ENCODE results near the gene EXD3.

EXD3 gene

GRCh38 chr9:137365552-137366444, 57.2 kb downstream of the EXD3 start:
- WGBS, 2 donors (ENCODE audit: extremely low coverage in 2 of 2, insufficient read length in 2 of 2, insufficient replicate concordance in 1 of 2), result no CpG with 5 or more reads among the region's 20 CpGs
- no peak overlapping the region for H2AFZ ChIP-seq (ENCODE audit: low read length)
- H3K4me3 ChIP-seq (ENCODE audit: low read length in 2 of 2), result peak overlapping the region in 1 of 2 donors; percentile 78
- peak overlapping the region; percentile 46 for H3K9ac ChIP-seq (ENCODE audit: low read depth, low read length, poor library complexity)
- H4K8ac ChIP-seq (ENCODE audit: low read depth, low read length), result peak overlapping the region; percentile 30
- H3K36me3 ChIP-seq (replicated peaks in 1 of 2; ENCODE audit: control insufficient read depth in 2 of 2, insufficient read depth in 2 of 2, low read length in 2 of 2), result peaks cover 0 to 7% of the 10 kb centered on the region in 2 donors
- H3K27me3 ChIP-seq (ENCODE audit: control insufficient read depth in 3 of 3, insufficient read depth in 3 of 3, low read depth in 1 of 3, low read length in 3 of 3), result peaks cover 0 to 5% (median 0%) of the 10 kb centered on the region in 3 experiments
- H3K4me1 ChIP-seq (ENCODE audit: control insufficient read depth in 2 of 2, insufficient read depth in 1 of 2, low read depth in 1 of 2, low read length in 2 of 2), result peaks cover 21 to 27% of the 10 kb centered on the region in 2 donors
- peak overlapping the region; percentile 94 for H3K23ac ChIP-seq (ENCODE audit: low read depth, low read length, poor library complexity)
- H4K91ac ChIP-seq (ENCODE audit: low read depth, low read length, poor library complexity), result peak overlapping the region; percentile 92
- peak overlapping the region; percentile 100 for H2AK5ac ChIP-seq (ENCODE audit: low read depth, low read length)
- H3K18ac ChIP-seq (ENCODE audit: low read length), result peak overlapping the region; percentile 44
- no peak overlapping the region for H2BK5ac ChIP-seq (ENCODE audit: low read length)
- peak overlapping the region; percentile 86 for H2BK12ac ChIP-seq (ENCODE audit: low read length)
- peak overlapping the region; percentile 42 for H3K14ac ChIP-seq (ENCODE audit: low read length)
- H3K79me1 ChIP-seq (ENCODE audit: low read depth, low read length), result peaks cover 6% of the 10 kb centered on the region
- H3K4me2 ChIP-seq (ENCODE audit: insufficient read depth, low read length, poor library complexity, severe bottlenecking), result no peak overlapping the region
- H3K27ac ChIP-seq (replicated peaks; ENCODE audit: low read length), result no peak overlapping the region
- H3K4ac ChIP-seq (ENCODE audit: low read length), result no peak overlapping the region
- peak overlapping the region; percentile 81 for H2BK15ac ChIP-seq (ENCODE audit: low read length)
- DNase-seq (ENCODE audit: low spot score), result no peak
- peaks cover 7% of the 10 kb centered on the region in 2 donors for H3K9me3 ChIP-seq (replicated peaks in 1 of 2; ENCODE audit: control insufficient read depth in 2 of 2, insufficient read depth in 1 of 2, low read depth in 1 of 2, low read length in 2 of 2)
- peak overlapping the region; percentile 72 for H2BK120ac ChIP-seq (ENCODE audit: low read depth, low read length)

GRCh38 chr9:137365056-137365455, 57.9 kb downstream of the EXD3 start:
- peak overlapping the region; percentile 42 for H2BK120ac ChIP-seq (ENCODE audit: low read depth, low read length)
- WGBS, 2 donors (ENCODE audit: extremely low coverage in 2 of 2, insufficient read length in 2 of 2, insufficient replicate concordance in 1 of 2), result no CpG with 5 or more reads among the region's 12 CpGs
- peaks cover 6% of the 10 kb centered on the region for H3K79me1 ChIP-seq (ENCODE audit: low read depth, low read length)
- peak overlapping the region; percentile 42 for H3K14ac ChIP-seq (ENCODE audit: low read length)
- H3K23ac ChIP-seq (ENCODE audit: low read depth, low read length, poor library complexity), result peak overlapping the region; percentile 94
- H2BK12ac ChIP-seq (ENCODE audit: low read length), result peak overlapping the region; percentile 86
- H4K8ac ChIP-seq (ENCODE audit: low read depth, low read length), result no peak overlapping the region
- peaks cover 14 to 22% of the 10 kb centered on the region in 2 donors for H3K4me1 ChIP-seq (ENCODE audit: control insufficient read depth in 2 of 2, insufficient read depth in 1 of 2, low read depth in 1 of 2, low read length in 2 of 2)
- peak overlapping the region in 1 of 2 donors; percentile 78 for H3K4me3 ChIP-seq (ENCODE audit: low read length in 2 of 2)
- H4K91ac ChIP-seq (ENCODE audit: low read depth, low read length, poor library complexity), result peak overlapping the region; percentile 92
- no peak for DNase-seq (ENCODE audit: low spot score)
- no peak overlapping the region for H3K27ac ChIP-seq (replicated peaks; ENCODE audit: low read length)
- H3K4ac ChIP-seq (ENCODE audit: low read length), result peak overlapping the region; percentile 37
- H3K9ac ChIP-seq (ENCODE audit: low read depth, low read length, poor library complexity), result no peak overlapping the region
- H3K36me3 ChIP-seq (replicated peaks in 1 of 2; ENCODE audit: control insufficient read depth in 2 of 2, insufficient read depth in 2 of 2, low read length in 2 of 2), result peaks cover 0 to 7% of the 10 kb centered on the region in 2 donors
- H2AK5ac ChIP-seq (ENCODE audit: low read depth, low read length), result peak overlapping the region; percentile 10
- H2AFZ ChIP-seq (ENCODE audit: low read length), result no peak overlapping the region
- H2BK15ac ChIP-seq (ENCODE audit: low read length), result peak overlapping the region; percentile 37
- no peak overlapping the region for H2BK5ac ChIP-seq (ENCODE audit: low read length)
- H3K4me2 ChIP-seq (ENCODE audit: insufficient read depth, low read length, poor library complexity, severe bottlenecking), result no peak overlapping the region
- peaks cover 7% of the 10 kb centered on the region in 2 donors for H3K9me3 ChIP-seq (replicated peaks in 1 of 2; ENCODE audit: control insufficient read depth in 2 of 2, insufficient read depth in 1 of 2, low read depth in 1 of 2, low read length in 2 of 2)
- H3K27me3 ChIP-seq (ENCODE audit: control insufficient read depth in 3 of 3, insufficient read depth in 3 of 3, low read depth in 1 of 3, low read length in 3 of 3), result peaks cover 0 to 5% (median 0%) of the 10 kb centered on the region in 3 experiments
- H3K18ac ChIP-seq (ENCODE audit: low read length), result peak overlapping the region; percentile 38

- Histone ChIP-seq H2BK120ac (ENCODE audit: low read depth, low read length) (no peak overlapping the region), H2BK15ac (ENCODE audit: low read length) (no peak overlapping the region), H4K8ac (ENCODE audit: low read depth, low read length) (no peak overlapping the region), H3K27ac (replicated peaks; ENCODE audit: low read length) (no peak overlapping the region), H3K27me3 (ENCODE audit: control insufficient read depth in 3 of 3, insufficient read depth in 3 of 3, low read depth in 1 of 3, low read length in 3 of 3) (no peaks in the 10 kb centered on the region), H3K23ac (ENCODE audit: low read depth, low read length, poor library complexity) (no peak overlapping the region), H3K4me1 (ENCODE audit: control insufficient read depth in 2 of 2, insufficient read depth in 1 of 2, low read depth in 1 of 2, low read length in 2 of 2) (no peaks in the 10 kb centered on the region), H3K4me2 (ENCODE audit: insufficient read depth, low read length, poor library complexity, severe bottlenecking) (no peak overlapping the region), H4K91ac (ENCODE audit: low read depth, low read length, poor library complexity) (no peak overlapping the region), H3K9me3 (replicated peaks in 1 of 2; ENCODE audit: control insufficient read depth in 2 of 2, insufficient read depth in 1 of 2, low read depth in 1 of 2, low read length in 2 of 2) (peaks cover 20 to 33% of the 10 kb centered on the region in 2 donors), H3K4ac (ENCODE audit: low read length) (no peak overlapping the region), H3K18ac (ENCODE audit: low read length) (no peak overlapping the region), H3K4me3 (ENCODE audit: low read length in 2 of 2) (no peak overlapping the region), H3K36me3 (replicated peaks in 1 of 2; ENCODE audit: control insufficient read depth in 2 of 2, insufficient read depth in 2 of 2, low read length in 2 of 2) (peaks cover 0 to 2% of the 10 kb centered on the region in 2 donors), H2BK12ac (ENCODE audit: low read length) (no peak overlapping the region), H2BK5ac (ENCODE audit: low read length) (no peak overlapping the region), H3K9ac (ENCODE audit: low read depth, low read length, poor library complexity) (no peak overlapping the region), H3K14ac (ENCODE audit: low read length) (no peak overlapping the region), H3K79me1 (ENCODE audit: low read depth, low read length) (no peaks in the 10 kb centered on the region), H2AK5ac (ENCODE audit: low read depth, low read length) (no peak overlapping the region), H2AFZ (ENCODE audit: low read length) (no peak overlapping the region)
- no CpG with 5 or more reads among the region's 5 CpGs for WGBS, 2 donors (ENCODE audit: extremely low coverage in 2 of 2, insufficient read length in 2 of 2, insufficient replicate concordance in 1 of 2)
- DNase-seq (ENCODE audit: low spot score), result no peak
These were observed 63.1 kb downstream of the EXD3 start for GRCh38 chr9:137359850-137360249.

- Histone ChIP-seq H3K4me2 (ENCODE audit: insufficient read depth, low read length, poor library complexity, severe bottlenecking) (no peak overlapping the region), H4K8ac (ENCODE audit: low read depth, low read length) (no peak overlapping the region), H2BK5ac (ENCODE audit: low read length) (no peak overlapping the region), H2BK120ac (ENCODE audit: low read depth, low read length) (no peak overlapping the region), H2BK12ac (ENCODE audit: low read length) (no peak overlapping the region), H3K36me3 (replicated peaks in 1 of 2; ENCODE audit: control insufficient read depth in 2 of 2, insufficient read depth in 2 of 2, low read length in 2 of 2) (peaks cover 0 to 2% of the 10 kb centered on the region in 2 donors), H3K27me3 (ENCODE audit: control insufficient read depth in 3 of 3, insufficient read depth in 3 of 3, low read depth in 1 of 3, low read length in 3 of 3) (no peaks in the 10 kb centered on the region), H3K9me3 (replicated peaks in 1 of 2; ENCODE audit: control insufficient read depth in 2 of 2, insufficient read depth in 1 of 2, low read depth in 1 of 2, low read length in 2 of 2) (peaks cover 20 to 26% of the 10 kb centered on the region in 2 donors), H2AFZ (ENCODE audit: low read length) (no peak overlapping the region), H3K79me1 (ENCODE audit: low read depth, low read length) (no peaks in the 10 kb centered on the region), H2AK5ac (ENCODE audit: low read depth, low read length) (peak overlapping the region; percentile 6), H2BK15ac (ENCODE audit: low read length) (no peak overlapping the region), H4K91ac (ENCODE audit: low read depth, low read length, poor library complexity) (no peak overlapping the region), H3K4ac (ENCODE audit: low read length) (no peak overlapping the region), H3K4me3 (ENCODE audit: low read length in 2 of 2) (peak overlapping the region in 1 of 2 donors; percentile 65), H3K18ac (ENCODE audit: low read length) (no peak overlapping the region), H3K4me1 (ENCODE audit: control insufficient read depth in 2 of 2, insufficient read depth in 1 of 2, low read depth in 1 of 2, low read length in 2 of 2) (no peaks in the 10 kb centered on the region), H3K9ac (ENCODE audit: low read depth, low read length, poor library complexity) (no peak overlapping the region), H3K27ac (replicated peaks; ENCODE audit: low read length) (no peak overlapping the region), H3K14ac (ENCODE audit: low read length) (no peak overlapping the region), H3K23ac (ENCODE audit: low read depth, low read length, poor library complexity) (no peak overlapping the region)
- DNase-seq (ENCODE audit: low spot score), result no peak
- WGBS, 2 donors (ENCODE audit: extremely low coverage in 2 of 2, insufficient read length in 2 of 2, insufficient replicate concordance in 1 of 2), result no CpG with 5 or more reads among the region's 10 CpGs
These were observed 64.8 kb downstream of the EXD3 start for GRCh38 chr9:137358126-137358525.
